ENCODE measurements around the gene TSPO2. TPM values are rescaled to one million over a fixed set of nuclear protein-coding genes. Genes with fewer than 3 reads are reported as not detected.
"Not testable (repeated sequence)": the region's sequence is repeated elsewhere in the genome, so short reads cannot be mapped to it uniquely, and the experiment has no call there.

TSPO2 gene
- total and polyA plus RNA-seq, 9 of the 15 experiments (the other 6 are each of a cell fraction or from before 2014, with no cell fraction given) = not detected

DNA sequence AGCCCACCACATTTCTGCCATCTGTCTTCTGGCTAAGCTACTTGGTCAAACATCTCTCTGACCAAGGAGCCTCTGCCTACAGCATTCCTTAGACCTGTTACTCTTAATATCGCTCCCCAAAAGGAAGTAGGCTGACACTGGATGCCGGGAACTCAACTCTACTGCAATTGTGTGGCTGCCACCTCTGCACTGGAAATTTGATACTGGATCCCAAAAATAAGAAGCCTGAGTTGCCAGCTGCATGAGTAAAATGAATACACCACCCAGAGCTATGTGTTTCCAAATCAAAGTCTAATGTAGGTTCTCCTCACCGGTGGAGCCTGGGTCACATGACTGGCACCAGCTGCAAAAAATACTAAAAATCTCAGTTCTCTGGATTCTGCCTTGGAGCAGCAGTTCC, 40.1 kb upstream of the TSPO2 start:
- no peak overlapping the region for H2AFZ ChIP-seq (ENCODE audit: low read depth, low read length)
- no peak overlapping the region for H3K27ac ChIP-seq (ENCODE audit: extremely low read depth, low read depth, low read length)
- no peaks in the 10 kb centered on the region for H3K36me3 ChIP-seq (ENCODE audit: control insufficient read depth, insufficient read depth, low read length)
- no peaks in the 10 kb centered on the region for H3K9me3 ChIP-seq (replicated peaks; ENCODE audit: control insufficient read depth, insufficient read depth, low read depth, low read length)
- no peak overlapping the region for H3K4me3 ChIP-seq
- H3K79me2 ChIP-seq (ENCODE audit: control insufficient read depth, insufficient read depth, low read length) = no peaks in the 10 kb centered on the region
- peaks cover 25 to 26% of the 10 kb centered on the region in 2 experiments for H3K27me3 ChIP-seq (ENCODE audit: control insufficient read depth in 2 of 2, insufficient read depth in 2 of 2, low read length in 2 of 2)
- H3K9ac ChIP-seq (ENCODE audit: insufficient read depth in 1 of 2, low read depth in 2 of 2, low read length in 2 of 2) = no peak overlapping the region
- 0% methylated on average over 3 of the region's 3 CpGs for WGBS (ENCODE audit: insufficient coverage, low coverage, missing lambda C conversion rate)
- H3K9me1 ChIP-seq (ENCODE audit: control insufficient read depth, insufficient read depth, low read length) = no peaks in the 10 kb centered on the region
- TF ChIP-seq, protein P1, sequence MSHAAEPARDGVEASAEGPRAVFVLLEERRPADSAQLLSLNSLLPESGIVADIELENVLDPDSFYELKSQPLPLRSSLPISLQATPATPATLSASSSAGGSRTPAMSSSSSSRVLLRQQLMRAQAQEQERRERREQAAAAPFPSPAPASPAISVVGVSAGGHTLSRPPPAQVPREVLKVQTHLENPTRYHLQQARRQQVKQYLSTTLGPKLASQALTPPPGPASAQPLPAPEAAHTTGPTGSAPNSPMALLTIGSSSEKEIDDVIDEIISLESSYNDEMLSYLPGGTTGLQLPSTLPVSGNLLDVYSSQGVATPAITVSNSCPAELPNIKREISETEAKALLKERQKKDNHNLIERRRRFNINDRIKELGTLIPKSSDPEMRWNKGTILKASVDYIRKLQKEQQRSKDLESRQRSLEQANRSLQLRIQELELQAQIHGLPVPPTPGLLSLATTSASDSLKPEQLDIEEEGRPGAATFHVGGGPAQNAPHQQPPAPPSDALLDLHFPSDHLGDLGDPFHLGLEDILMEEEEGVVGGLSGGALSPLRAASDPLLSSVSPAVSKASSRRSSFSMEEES (CRISPR knock-in tag; IDR thresholded peaks at IDR 0.05) = peak; percentile 64
- TF ChIP-seq DMBX1 (CRISPR knock-in tag; IDR thresholded peaks at IDR 0.05; ENCODE audit: borderline replicate concordance) = no peak
- no peak overlapping the region for H3K4me2 ChIP-seq (ENCODE audit: insufficient read depth, low read length)
- FAIRE-seq (no peak), DNase-seq (ENCODE audit: extremely low read depth in 1 of 4, low spot score in 3 of 4) (no peak), ATAC-seq (no peak)
- H4K20me1 ChIP-seq (replicated peaks; ENCODE audit: control insufficient read depth, insufficient read depth, low read length) = no peaks in the 10 kb centered on the region
- intact Hi-C loops (cut with micrococcal nuclease) (no loop called here), in situ Hi-C loops (cut with MboI) (no loop called here)
- BruUV-seq (replicated peaks) = no TSS peak
- H3K4me1 ChIP-seq (replicated peaks in 1 of 2; ENCODE audit: control insufficient read depth in 2 of 2, insufficient read depth in 2 of 2, low read length in 2 of 2) = peaks cover 7 to 16% of the 10 kb centered on the region in 2 experiments; a peak in 4 of 5 replicates
- ChIA-PET POLR2A (interaction anchor here (0.9 to 1.2 kb wide), 2 partner anchors 11 to 22 kb away, joined by 3 read pairs; no protein-coding TSS in a partner anchor), CTCF (ENCODE audit: low intra/inter-chr PET ratio) (no interaction called here)

DNA sequence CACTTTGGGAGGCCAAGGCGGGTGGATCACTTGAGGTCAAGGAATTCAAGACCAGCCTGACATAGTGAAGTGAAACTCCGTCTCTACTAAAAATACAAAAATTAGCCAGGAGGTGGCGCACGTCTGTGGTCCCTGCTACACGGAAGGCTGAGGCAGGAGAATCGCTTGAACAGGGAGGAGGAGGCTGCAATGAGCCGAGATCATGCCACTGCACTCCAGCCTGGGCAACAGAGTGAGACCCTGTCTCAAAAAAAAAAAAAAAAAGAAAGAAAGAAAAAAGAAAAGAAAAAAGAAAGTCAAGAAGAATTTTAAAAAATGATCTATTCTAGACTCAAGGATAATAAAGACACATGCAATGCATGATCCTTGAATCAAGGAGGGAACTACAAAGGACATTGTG, 36.0 kb upstream of the TSPO2 start:
- POLR2A ChIA-PET, H3K4me3 ChIP-seq: not testable (repeated sequence)
- peak; percentile 95 for FAIRE-seq
- TF ChIP-seq DPF2 (IDR thresholded peaks at IDR 0.05) = peak; percentile 25; the same call in 1 of the 2 replicates
- TF ChIP-seq SRF (CRISPR knock-in tag; IDR thresholded peaks at IDR 0.05) = peak in 1 of 2 experiments; percentile 42; a peak in 1 of 4 replicates
- TF ChIP-seq, protein P2, sequence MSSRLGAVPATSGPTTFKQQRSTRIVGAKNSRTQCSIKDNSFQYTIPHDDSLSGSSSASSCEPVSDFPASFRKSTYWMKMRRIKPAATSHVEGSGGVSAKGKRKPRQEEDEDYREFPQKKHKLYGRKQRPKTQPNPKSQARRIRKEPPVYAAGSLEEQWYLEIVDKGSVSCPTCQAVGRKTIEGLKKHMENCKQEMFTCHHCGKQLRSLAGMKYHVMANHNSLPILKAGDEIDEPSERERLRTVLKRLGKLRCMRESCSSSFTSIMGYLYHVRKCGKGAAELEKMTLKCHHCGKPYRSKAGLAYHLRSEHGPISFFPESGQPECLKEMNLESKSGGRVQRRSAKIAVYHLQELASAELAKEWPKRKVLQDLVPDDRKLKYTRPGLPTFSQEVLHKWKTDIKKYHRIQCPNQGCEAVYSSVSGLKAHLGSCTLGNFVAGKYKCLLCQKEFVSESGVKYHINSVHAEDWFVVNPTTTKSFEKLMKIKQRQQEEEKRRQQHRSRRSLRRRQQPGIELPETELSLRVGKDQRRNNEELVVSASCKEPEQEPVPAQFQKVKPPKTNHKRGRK (tag; IDR thresholded peaks at IDR 0.05) = peak; percentile 64
- 0 out of 2 replicates have a peak, but pooled peaks have one; percentile 38 for TF ChIP-seq BMI1 (IDR thresholded peaks at IDR 0.05; ENCODE audit: low read length)
- 0 out of 2 replicates have a peak, but pooled peaks have one; percentile 30 for TF ChIP-seq ZNF24 (IDR thresholded peaks at IDR 0.05)
- TF ChIP-seq, protein P3, sequence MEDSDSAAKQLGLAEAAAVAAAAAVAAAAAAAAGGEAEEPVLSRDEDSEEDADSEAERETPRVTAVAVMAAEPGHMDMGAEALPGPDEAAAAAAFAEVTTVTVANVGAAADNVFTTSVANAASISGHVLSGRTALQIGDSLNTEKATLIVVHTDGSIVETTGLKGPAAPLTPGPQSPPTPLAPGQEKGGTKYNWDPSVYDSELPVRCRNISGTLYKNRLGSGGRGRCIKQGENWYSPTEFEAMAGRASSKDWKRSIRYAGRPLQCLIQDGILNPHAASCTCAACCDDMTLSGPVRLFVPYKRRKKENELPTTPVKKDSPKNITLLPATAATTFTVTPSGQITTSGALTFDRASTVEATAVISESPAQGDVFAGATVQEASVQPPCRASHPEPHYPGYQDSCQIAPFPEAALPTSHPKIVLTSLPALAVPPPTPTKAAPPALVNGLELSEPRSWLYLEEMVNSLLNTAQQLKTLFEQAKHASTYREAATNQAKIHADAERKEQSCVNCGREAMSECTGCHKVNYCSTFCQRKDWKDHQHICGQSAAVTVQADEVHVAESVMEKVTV (CRISPR knock-in tag; IDR thresholded peaks at IDR 0.05) = peak; percentile 19; the same call in 1 of the 2 replicates

More for the DNA sequence above, 36.0 kb upstream of the TSPO2 start:
- H3K9me1 ChIP-seq (ENCODE audit: control insufficient read depth, insufficient read depth, low read length); H3K9ac ChIP-seq (ENCODE audit: insufficient read depth in 1 of 2, low read depth in 2 of 2, low read length in 2 of 2); H3K79me2 ChIP-seq (ENCODE audit: control insufficient read depth, insufficient read depth, low read length); H4K20me1 ChIP-seq (replicated peaks; ENCODE audit: control insufficient read depth, insufficient read depth, low read length); in situ Hi-C loops (cut with MboI); H3K27ac ChIP-seq (ENCODE audit: extremely low read depth, low read depth, low read length); H3K4me1 ChIP-seq (replicated peaks in 1 of 2; ENCODE audit: control insufficient read depth in 2 of 2, insufficient read depth in 2 of 2, low read length in 2 of 2); H3K36me3 ChIP-seq (ENCODE audit: control insufficient read depth, insufficient read depth, low read length); H3K9me3 ChIP-seq (replicated peaks; ENCODE audit: control insufficient read depth, insufficient read depth, low read depth, low read length); H2AFZ ChIP-seq (ENCODE audit: low read depth, low read length); BruUV-seq (replicated peaks); H3K4me2 ChIP-seq (ENCODE audit: insufficient read depth, low read length): not testable (repeated sequence)
- CTCF ChIA-PET (ENCODE audit: low intra/inter-chr PET ratio) = interaction anchor here (0.6 to 4.0 kb wide), 4 partner anchors 15 to 312 kb away, joined by 3 to 26 read pairs (median 7); no protein-coding TSS in a partner anchor
- H3K27me3 ChIP-seq (ENCODE audit: control insufficient read depth in 2 of 2, insufficient read depth in 2 of 2, low read length in 2 of 2) = peaks cover 28 to 36% of the 10 kb centered on the region in 2 experiments
- DNase-seq (ENCODE audit: extremely low read depth in 1 of 4, low spot score in 3 of 4) (peak; percentile 34 to 81 (median 37)), ATAC-seq (peak; percentile 96)
- 0% methylated on average over 6 of the region's 7 CpGs for WGBS (ENCODE audit: insufficient coverage, low coverage, missing lambda C conversion rate)
- intact Hi-C loops (cut with micrococcal nuclease) = loop anchor here (2.0 kb wide), 1 partner anchor 61 kb away; no protein-coding TSS in a partner anchor

All from K562 (cell line).